ENCODE data around the gene KRT84.
A peak's percentile ranks its signal among the peaks of the same experiment; 100 is the strongest.

Gene KRT84

DNA sequence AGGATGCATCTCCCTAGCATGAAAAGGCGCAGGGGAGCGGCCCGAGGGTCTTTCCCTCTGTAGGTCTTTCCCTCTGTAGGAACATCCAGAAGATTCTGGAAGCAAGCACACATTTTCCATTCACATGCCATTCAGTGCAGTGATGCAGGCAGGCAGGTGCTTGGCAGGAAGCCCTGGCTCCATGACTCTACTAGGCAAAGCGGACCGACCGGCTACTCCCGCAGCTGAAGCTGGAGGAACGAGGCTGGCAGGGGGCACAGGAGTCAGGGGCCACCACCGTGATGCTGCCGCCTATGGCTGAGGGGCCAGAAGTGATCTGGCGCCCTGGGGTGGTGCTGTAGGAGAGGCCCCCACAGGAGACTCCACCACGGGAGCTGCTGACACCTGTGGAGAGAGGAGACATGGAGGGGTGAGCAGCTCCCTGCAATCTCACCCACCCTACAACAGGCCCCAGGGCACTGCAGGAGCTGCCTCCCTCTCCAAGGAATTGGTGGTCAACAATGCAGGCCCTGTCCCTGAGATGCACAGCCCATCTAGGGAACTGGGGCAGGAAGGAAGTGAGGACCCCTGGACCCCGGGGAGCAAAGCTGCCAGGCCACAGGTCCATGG is 24.7 kb downstream of the KRT84 start:
- H3K27ac ChIP-seq (ENCODE audit: extremely low read depth, low read depth, low read length): no peak overlapping the region
- TF ChIP-seq ZNF416 (tag by site-specific recombination; IDR thresholded peaks at IDR 0.05): no peak
- peak; percentile 50 for TF ChIP-seq ZIC2 (tag by site-specific recombination; IDR thresholded peaks at IDR 0.05)
- no peak for TF ChIP-seq SALL2 (tag by site-specific recombination; IDR thresholded peaks at IDR 0.05; ENCODE audit: borderline replicate concordance)
- TF ChIP-seq, protein P1, sequence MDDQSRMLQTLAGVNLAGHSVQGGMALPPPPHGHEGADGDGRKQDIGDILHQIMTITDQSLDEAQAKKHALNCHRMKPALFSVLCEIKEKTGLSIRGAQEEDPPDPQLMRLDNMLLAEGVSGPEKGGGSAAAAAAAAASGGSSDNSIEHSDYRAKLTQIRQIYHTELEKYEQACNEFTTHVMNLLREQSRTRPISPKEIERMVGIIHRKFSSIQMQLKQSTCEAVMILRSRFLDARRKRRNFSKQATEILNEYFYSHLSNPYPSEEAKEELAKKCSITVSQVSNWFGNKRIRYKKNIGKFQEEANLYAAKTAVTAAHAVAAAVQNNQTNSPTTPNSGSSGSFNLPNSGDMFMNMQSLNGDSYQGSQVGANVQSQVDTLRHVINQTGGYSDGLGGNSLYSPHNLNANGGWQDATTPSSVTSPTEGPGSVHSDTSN (CRISPR knock-in tag; IDR thresholded peaks at IDR 0.05): no peak
- no peaks in the 10 kb centered on the region for H3K4me1 ChIP-seq (ENCODE audit: control insufficient read depth, insufficient read depth, low read length)
- ChIA-PET POLR2A (no interaction called here), CTCF (interaction anchor here (0.6 to 4.1 kb wide), 15 partner anchors 9 to 618 kb away, joined by 3 to 37 read pairs (median 5); no protein-coding TSS in a partner anchor)
- no peaks in the 10 kb centered on the region for H3K36me3 ChIP-seq (ENCODE audit: control insufficient read depth in 2 of 2, insufficient read depth in 1 of 2, low read length in 2 of 2)
- no peak overlapping the region for H3K4me3 ChIP-seq (ENCODE audit: low read depth, low read length)
- H3K9me3 ChIP-seq (ENCODE audit: control insufficient read depth, insufficient read depth, low read depth, low read length): no peaks in the 10 kb centered on the region

DNA sequence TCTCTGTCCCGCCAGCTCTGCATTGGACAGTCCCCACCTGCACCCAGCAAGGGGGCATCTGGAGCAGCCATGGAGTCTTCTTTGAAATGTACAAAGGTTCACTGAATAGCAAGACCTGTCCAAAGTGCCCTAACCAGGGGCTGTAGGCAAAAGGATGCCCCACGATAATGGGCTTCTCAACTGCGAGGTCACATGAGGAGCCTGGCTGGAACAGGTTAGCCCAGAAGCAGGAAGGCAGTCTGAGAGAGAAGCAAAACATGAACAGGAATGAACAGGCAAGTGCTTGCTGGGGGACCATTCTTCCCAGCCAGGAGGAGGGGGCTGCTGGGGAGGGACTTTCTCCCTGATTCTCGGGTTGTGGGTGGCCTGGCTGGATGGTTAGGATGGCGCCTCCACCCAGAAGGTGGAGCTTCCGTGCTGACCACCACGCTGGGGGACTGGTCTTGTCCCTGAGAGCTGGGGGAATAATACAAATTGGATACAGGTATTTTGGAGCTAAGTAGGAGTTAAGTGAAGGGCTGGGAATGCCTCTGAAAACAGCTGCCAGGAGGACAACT is 25.3 kb downstream of the KRT84 start:
- Histone ChIP-seq H3K27ac (ENCODE audit: extremely low read depth, low read depth, low read length) (no peak overlapping the region), H3K4me1 (ENCODE audit: control insufficient read depth, insufficient read depth, low read length) (no peaks in the 10 kb centered on the region), H3K9me3 (ENCODE audit: control insufficient read depth, insufficient read depth, low read depth, low read length) (no peaks in the 10 kb centered on the region), H3K4me3 (ENCODE audit: low read depth, low read length) (no peak overlapping the region), H3K36me3 (ENCODE audit: control insufficient read depth in 2 of 2, insufficient read depth in 1 of 2, low read length in 2 of 2) (no peaks in the 10 kb centered on the region)
- POLR2A ChIA-PET: no interaction called here
- no peak for TF ChIP-seq ZNF121 (tag by site-specific recombination; IDR thresholded peaks at IDR 0.05)
- no peak for TF ChIP-seq ZNF155 (tag by site-specific recombination; IDR thresholded peaks at IDR 0.05)
- TF ChIP-seq ZNF16 (tag by site-specific recombination; IDR thresholded peaks at IDR 0.05; ENCODE audit: low read depth): no peak
- TF ChIP-seq ZNF549 (tag by site-specific recombination; IDR thresholded peaks at IDR 0.05): no peak
- no peak for TF ChIP-seq ZNF514 (tag by site-specific recombination; IDR thresholded peaks at IDR 0.05)
- no peak for TF ChIP-seq ZNF664 (tag by site-specific recombination; IDR thresholded peaks at IDR 0.05)
- TF ChIP-seq ZNF248 (tag by site-specific recombination; IDR thresholded peaks at IDR 0.05): no peak
- TF ChIP-seq ZNF138 (tag by site-specific recombination; IDR thresholded peaks at IDR 0.05; ENCODE audit: borderline replicate concordance): no peak
- no peak for TF ChIP-seq ZNF785 (tag by site-specific recombination; IDR thresholded peaks at IDR 0.05)
- TF ChIP-seq ZNF560 (tag by site-specific recombination; IDR thresholded peaks at IDR 0.05; ENCODE audit: borderline replicate concordance): no peak
- no peak for TF ChIP-seq YY2 (tag by site-specific recombination; IDR thresholded peaks at IDR 0.05)
- TF ChIP-seq, protein P2, sequence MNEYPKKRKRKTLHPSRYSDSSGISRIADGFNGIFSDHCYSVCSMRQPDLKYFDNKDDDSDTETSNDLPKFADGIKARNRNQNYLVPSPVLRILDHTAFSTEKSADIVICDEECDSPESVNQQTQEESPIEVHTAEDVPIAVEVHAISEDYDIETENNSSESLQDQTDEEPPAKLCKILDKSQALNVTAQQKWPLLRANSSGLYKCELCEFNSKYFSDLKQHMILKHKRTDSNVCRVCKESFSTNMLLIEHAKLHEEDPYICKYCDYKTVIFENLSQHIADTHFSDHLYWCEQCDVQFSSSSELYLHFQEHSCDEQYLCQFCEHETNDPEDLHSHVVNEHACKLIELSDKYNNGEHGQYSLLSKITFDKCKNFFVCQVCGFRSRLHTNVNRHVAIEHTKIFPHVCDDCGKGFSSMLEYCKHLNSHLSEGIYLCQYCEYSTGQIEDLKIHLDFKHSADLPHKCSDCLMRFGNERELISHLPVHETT (tag by site-specific recombination; IDR thresholded peaks at IDR 0.05): no peak
- no peak for TF ChIP-seq PRDM1 (tag by site-specific recombination; IDR thresholded peaks at IDR 0.05)
- CTCF ChIA-PET: interaction anchor here (0.6 to 4.1 kb wide), 8 partner anchors 8 to 204 kb away, joined by 3 to 37 read pairs (median 4); no protein-coding TSS in a partner anchor

DNA sequence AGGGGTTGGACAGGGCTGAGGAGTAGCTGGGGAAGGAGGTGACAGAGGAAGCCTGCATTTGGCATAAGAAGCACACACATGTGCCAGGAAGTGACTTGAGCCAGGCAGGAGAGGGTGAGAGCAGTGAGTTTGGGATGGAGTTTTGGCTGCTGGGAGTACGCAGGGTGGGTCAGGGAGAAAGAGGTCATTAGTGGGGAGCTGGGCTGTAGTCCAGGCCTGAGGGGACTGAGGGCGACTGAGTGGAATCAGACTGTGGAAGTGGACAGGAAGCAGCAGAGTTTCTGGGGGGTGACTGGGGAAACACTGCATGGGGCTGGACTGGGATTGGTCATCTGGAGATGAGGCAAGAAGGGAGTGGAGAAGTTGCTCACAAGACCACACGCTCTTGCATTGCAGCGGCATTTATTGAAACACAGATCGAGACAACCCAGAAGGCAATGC is 25.8 kb downstream of the KRT84 start:
- Histone ChIP-seq H3K9me3 (ENCODE audit: control insufficient read depth, insufficient read depth, low read depth, low read length) (no peaks in the 10 kb centered on the region), H3K36me3 (ENCODE audit: control insufficient read depth in 2 of 2, insufficient read depth in 1 of 2, low read length in 2 of 2) (no peaks in the 10 kb centered on the region), H3K4me1 (ENCODE audit: control insufficient read depth, insufficient read depth, low read length) (no peaks in the 10 kb centered on the region), H3K27ac (ENCODE audit: extremely low read depth, low read depth, low read length) (no peak overlapping the region), H3K4me3 (ENCODE audit: low read depth, low read length) (no peak overlapping the region)
- TF ChIP-seq GLIS1 (tag by site-specific recombination; IDR thresholded peaks at IDR 0.05) (0 out of 2 replicates have a peak, but pooled peaks have one; percentile 12), ZBTB8A (tag by site-specific recombination; IDR thresholded peaks at IDR 0.05) (no peak)
- ChIA-PET CTCF (interaction anchor here (1.0 to 4.1 kb wide), 3 partner anchors 11 to 203 kb away, joined by 3 to 37 read pairs (median 3); no protein-coding TSS in a partner anchor), POLR2A (no interaction called here)

All from HEK293 (cell line).